GM23338 (cell line): Measurements from ENCODE around the gene PCDHGA9.
A peak's percentile ranks its signal among the peaks of the same experiment; 100 is the strongest.

Experiments used
- CREB1 ChIP-seq: fragments of 250-450 bp; sonication (Bioruptor Pico); IDR thresholded peaks from 2 replicates; pipeline ENCODE4 v1.5.0; 2020; ENCODE audit warnings: low read depth, mild to moderate bottlenecking, moderate library complexity
- EZH2 ChIP-seq: fragments of 200-600 bp; sonication (generic); IDR thresholded peaks from one replicate; pipeline ENCODE4 v1.8.0; 2017; ENCODE audit warnings: antibody characterized with exemption, mild to moderate bottlenecking, low read depth; ENCODE audit not compliant: unreplicated experiment
- EZH2phosphoT487 ChIP-seq: fragments of 200-600 bp; sonication (generic); IDR thresholded peaks from one replicate; pipeline ENCODE4 v1.8.1; 2018; ENCODE audit warnings: antibody characterized with exemption; ENCODE audit not compliant: unreplicated experiment
- JUNB ChIP-seq: IDR thresholded peaks from one replicate; pipeline ENCODE4 v1.6.1; 2016; ENCODE audit warnings: antibody characterized with exemption; ENCODE audit not compliant: unreplicated experiment
- NANOG ChIP-seq: IDR thresholded peaks from 2 replicates; pipeline ENCODE4 v1.6.1; 2016; ENCODE audit warnings: antibody characterized with exemption, borderline replicate concordance
- POLR2AphosphoS5 ChIP-seq: IDR thresholded peaks from 2 replicates; pipeline ENCODE4 v1.6.1; 2016; ENCODE audit warnings: antibody characterized with exemption, low read depth
- STAT1 ChIP-seq: IDR thresholded peaks from one replicate; pipeline ENCODE4 v1.6.1; 2016; ENCODE audit warnings: antibody characterized with exemption; ENCODE audit not compliant: unreplicated experiment
- ZNF114 ChIP-seq: fragments of 250-450 bp; sonication (Bioruptor Pico); IDR thresholded peaks from 2 replicates; pipeline ENCODE4 v1.5.0; 2020; ENCODE audit warnings: mild to moderate bottlenecking, moderate library complexity
- ZNF331 ChIP-seq: fragments of 250-450 bp; sonication (Bioruptor Pico); IDR thresholded peaks from 2 replicates; pipeline ENCODE4 v1.5.0; 2020; ENCODE audit warnings: low read depth, mild to moderate bottlenecking, moderate library complexity
- TF ChIP-seq, protein P1 (sequence below), 2 experiments: fragments of 200-600 bp in 1 of 2; sonication (generic) in 1 of 2; conservative IDR thresholded peaks; 2 replicates each; pipeline versions ENCODE4 v1.5.1 to v1.6.1; 2016 to 2017; ENCODE audit warnings: antibody characterized with exemption in 2 of 2, low read depth in 2 of 2, mild to moderate bottlenecking in 2 of 2, moderate library complexity in 1 of 2
- TF ChIP-seq, protein P2 (sequence below): IDR thresholded peaks from one replicate; pipeline ENCODE4 v1.6.1; 2018; ENCODE audit warnings: antibody characterized with exemption; ENCODE audit not compliant: unreplicated experiment
- TF ChIP-seq, protein P3 (sequence below): IDR thresholded peaks from 2 replicates; pipeline ENCODE4 v1.6.1; 2016; ENCODE audit warnings: antibody characterized with exemption
- TF ChIP-seq, protein P4 (sequence below): fragments of 250-450 bp; sonication (Bioruptor Pico); IDR thresholded peaks from 2 replicates; pipeline ENCODE4 v1.5.0; 2020; ENCODE audit warnings: mild to moderate bottlenecking, moderate library complexity

DNA sequence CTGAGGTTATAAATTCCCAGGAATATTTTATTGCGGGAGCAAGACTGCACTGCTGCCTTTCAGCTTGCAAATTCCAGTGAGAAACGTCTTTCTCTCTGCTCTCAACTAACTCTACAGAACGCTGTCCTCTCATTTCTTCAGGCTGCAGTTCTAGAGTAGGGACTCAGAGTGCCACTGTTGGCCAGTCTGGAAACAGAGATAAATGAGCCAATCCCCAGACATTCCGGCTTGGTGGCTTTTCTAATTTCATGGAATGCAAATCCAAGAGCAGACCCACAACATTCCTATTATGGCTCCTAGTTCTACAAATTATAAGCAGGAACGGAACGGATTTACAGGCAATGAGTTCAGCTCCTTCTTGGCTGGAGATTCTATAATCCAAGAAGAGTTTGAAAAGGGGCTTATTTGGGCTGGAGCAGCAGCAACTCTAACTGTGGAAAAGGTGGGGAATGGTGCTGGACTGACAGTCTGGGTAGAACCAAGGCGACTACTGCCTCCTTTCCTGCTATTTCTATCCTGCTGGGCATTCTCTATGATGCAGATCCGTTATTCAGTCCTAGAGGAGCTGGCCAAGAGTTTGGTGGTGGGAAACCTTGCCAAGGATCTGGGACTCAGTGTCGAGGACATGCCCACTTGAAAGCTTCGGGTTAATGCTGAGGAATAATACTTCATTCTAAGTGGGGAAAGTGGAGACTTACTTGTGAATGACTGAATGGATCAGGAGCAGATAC is 37.0 kb downstream of the PCDHGA9 start:
- TF ChIP-seq, protein P1, sequence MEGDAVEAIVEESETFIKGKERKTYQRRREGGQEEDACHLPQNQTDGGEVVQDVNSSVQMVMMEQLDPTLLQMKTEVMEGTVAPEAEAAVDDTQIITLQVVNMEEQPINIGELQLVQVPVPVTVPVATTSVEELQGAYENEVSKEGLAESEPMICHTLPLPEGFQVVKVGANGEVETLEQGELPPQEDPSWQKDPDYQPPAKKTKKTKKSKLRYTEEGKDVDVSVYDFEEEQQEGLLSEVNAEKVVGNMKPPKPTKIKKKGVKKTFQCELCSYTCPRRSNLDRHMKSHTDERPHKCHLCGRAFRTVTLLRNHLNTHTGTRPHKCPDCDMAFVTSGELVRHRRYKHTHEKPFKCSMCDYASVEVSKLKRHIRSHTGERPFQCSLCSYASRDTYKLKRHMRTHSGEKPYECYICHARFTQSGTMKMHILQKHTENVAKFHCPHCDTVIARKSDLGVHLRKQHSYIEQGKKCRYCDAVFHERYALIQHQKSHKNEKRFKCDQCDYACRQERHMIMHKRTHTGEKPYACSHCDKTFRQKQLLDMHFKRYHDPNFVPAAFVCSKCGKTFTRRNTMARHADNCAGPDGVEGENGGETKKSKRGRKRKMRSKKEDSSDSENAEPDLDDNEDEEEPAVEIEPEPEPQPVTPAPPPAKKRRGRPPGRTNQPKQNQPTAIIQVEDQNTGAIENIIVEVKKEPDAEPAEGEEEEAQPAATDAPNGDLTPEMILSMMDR (conservative IDR thresholded peaks at IDR 0.05; ENCODE audit: low read depth in 2 of 2) = 0 out of 4 replicates have a peak, but pooled peaks of 1 of the 2 experiments have one; percentile 12
- TF ChIP-seq ZNF114 = no peak
- TF ChIP-seq, protein P2, sequence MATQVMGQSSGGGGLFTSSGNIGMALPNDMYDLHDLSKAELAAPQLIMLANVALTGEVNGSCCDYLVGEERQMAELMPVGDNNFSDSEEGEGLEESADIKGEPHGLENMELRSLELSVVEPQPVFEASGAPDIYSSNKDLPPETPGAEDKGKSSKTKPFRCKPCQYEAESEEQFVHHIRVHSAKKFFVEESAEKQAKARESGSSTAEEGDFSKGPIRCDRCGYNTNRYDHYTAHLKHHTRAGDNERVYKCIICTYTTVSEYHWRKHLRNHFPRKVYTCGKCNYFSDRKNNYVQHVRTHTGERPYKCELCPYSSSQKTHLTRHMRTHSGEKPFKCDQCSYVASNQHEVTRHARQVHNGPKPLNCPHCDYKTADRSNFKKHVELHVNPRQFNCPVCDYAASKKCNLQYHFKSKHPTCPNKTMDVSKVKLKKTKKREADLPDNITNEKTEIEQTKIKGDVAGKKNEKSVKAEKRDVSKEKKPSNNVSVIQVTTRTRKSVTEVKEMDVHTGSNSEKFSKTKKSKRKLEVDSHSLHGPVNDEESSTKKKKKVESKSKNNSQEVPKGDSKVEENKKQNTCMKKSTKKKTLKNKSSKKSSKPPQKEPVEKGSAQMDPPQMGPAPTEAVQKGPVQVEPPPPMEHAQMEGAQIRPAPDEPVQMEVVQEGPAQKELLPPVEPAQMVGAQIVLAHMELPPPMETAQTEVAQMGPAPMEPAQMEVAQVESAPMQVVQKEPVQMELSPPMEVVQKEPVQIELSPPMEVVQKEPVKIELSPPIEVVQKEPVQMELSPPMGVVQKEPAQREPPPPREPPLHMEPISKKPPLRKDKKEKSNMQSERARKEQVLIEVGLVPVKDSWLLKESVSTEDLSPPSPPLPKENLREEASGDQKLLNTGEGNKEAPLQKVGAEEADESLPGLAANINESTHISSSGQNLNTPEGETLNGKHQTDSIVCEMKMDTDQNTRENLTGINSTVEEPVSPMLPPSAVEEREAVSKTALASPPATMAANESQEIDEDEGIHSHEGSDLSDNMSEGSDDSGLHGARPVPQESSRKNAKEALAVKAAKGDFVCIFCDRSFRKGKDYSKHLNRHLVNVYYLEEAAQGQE = no peak
- no peak for TF ChIP-seq POLR2AphosphoS5
- no peak for TF ChIP-seq EZH2phosphoT487
- no peak for TF ChIP-seq CREB1 (CRISPR knock-in tag)
- TF ChIP-seq, protein P3, sequence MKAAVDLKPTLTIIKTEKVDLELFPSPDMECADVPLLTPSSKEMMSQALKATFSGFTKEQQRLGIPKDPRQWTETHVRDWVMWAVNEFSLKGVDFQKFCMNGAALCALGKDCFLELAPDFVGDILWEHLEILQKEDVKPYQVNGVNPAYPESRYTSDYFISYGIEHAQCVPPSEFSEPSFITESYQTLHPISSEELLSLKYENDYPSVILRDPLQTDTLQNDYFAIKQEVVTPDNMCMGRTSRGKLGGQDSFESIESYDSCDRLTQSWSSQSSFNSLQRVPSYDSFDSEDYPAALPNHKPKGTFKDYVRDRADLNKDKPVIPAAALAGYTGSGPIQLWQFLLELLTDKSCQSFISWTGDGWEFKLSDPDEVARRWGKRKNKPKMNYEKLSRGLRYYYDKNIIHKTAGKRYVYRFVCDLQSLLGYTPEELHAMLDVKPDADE = no peak
- no peak for TF ChIP-seq EZH2
- TF ChIP-seq NANOG = no peak
- no peak for TF ChIP-seq JUNB
- TF ChIP-seq, protein P4, sequence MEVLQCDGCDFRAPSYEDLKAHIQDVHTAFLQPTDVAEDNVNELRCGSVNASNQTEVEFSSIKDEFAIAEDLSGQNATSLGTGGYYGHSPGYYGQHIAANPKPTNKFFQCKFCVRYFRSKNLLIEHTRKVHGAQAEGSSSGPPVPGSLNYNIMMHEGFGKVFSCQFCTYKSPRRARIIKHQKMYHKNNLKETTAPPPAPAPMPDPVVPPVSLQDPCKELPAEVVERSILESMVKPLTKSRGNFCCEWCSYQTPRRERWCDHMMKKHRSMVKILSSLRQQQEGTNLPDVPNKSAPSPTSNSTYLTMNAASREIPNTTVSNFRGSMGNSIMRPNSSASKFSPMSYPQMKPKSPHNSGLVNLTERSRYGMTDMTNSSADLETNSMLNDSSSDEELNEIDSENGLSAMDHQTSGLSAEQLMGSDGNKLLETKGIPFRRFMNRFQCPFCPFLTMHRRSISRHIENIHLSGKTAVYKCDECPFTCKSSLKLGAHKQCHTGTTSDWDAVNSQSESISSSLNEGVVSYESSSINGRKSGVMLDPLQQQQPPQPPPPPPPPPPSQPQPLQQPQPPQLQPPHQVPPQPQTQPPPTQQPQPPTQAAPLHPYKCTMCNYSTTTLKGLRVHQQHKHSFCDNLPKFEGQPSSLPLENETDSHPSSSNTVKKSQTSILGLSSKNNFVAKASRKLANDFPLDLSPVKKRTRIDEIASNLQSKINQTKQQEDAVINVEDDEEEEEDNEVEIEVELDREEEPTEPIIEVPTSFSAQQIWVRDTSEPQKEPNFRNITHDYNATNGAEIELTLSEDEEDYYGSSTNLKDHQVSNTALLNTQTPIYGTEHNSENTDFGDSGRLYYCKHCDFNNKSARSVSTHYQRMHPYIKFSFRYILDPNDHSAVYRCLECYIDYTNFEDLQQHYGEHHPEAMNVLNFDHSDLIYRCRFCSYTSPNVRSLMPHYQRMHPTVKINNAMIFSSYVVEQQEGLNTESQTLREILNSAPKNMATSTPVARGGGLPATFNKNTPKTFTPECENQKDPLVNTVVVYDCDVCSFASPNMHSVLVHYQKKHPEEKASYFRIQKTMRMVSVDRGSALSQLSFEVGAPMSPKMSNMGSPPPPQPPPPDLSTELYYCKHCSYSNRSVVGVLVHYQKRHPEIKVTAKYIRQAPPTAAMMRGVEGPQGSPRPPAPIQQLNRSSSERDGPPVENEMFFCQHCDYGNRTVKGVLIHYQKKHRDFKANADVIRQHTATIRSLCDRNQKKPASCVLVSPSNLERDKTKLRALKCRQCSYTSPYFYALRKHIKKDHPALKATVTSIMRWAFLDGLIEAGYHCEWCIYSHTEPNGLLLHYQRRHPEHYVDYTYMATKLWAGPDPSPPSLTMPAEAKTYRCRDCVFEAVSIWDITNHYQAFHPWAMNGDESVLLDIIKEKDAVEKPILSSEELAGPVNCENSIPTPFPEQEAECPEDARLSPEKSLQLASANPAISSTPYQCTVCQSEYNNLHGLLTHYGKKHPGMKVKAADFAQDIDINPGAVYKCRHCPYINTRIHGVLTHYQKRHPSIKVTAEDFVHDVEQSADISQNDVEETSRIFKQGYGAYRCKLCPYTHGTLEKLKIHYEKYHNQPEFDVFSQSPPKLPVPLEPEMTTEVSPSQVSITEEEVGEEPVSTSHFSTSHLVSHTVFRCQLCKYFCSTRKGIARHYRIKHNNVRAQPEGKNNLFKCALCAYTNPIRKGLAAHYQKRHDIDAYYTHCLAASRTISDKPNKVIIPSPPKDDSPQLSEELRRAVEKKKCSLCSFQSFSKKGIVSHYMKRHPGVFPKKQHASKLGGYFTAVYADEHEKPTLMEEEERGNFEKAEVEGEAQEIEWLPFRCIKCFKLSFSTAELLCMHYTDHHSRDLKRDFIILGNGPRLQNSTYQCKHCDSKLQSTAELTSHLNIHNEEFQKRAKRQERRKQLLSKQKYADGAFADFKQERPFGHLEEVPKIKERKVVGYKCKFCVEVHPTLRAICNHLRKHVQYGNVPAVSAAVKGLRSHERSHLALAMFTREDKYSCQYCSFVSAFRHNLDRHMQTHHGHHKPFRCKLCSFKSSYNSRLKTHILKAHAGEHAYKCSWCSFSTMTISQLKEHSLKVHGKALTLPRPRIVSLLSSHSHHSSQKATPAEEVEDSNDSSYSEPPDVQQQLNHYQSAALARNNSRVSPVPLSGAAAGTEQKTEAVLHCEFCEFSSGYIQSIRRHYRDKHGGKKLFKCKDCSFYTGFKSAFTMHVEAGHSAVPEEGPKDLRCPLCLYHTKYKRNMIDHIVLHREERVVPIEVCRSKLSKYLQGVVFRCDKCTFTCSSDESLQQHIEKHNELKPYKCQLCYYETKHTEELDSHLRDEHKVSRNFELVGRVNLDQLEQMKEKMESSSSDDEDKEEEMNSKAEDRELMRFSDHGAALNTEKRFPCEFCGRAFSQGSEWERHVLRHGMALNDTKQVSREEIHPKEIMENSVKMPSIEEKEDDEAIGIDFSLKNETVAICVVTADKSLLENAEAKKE (CRISPR knock-in tag) = no peak
- no peak for TF ChIP-seq STAT1
- no peak for TF ChIP-seq ZNF331
